NCI-H2081 (cell line): ENCODE measurements around the gene SF3A2.

Experiments
- DNase-seq, 2 experiments: peaks; one replicate each; lab custom pipeline; 2025; lab: John Stamatoyannopoulos, UW

The SF3A2 gene

GRCh38 chr19:2253106-2254063 lies 16.8 kb downstream of the SF3A2 start:
- no peak for DNase-seq

GRCh38 chr19:2254064-2254872 lies 17.6 kb downstream of the SF3A2 start:
- DNase-seq = no peak

DNA sequence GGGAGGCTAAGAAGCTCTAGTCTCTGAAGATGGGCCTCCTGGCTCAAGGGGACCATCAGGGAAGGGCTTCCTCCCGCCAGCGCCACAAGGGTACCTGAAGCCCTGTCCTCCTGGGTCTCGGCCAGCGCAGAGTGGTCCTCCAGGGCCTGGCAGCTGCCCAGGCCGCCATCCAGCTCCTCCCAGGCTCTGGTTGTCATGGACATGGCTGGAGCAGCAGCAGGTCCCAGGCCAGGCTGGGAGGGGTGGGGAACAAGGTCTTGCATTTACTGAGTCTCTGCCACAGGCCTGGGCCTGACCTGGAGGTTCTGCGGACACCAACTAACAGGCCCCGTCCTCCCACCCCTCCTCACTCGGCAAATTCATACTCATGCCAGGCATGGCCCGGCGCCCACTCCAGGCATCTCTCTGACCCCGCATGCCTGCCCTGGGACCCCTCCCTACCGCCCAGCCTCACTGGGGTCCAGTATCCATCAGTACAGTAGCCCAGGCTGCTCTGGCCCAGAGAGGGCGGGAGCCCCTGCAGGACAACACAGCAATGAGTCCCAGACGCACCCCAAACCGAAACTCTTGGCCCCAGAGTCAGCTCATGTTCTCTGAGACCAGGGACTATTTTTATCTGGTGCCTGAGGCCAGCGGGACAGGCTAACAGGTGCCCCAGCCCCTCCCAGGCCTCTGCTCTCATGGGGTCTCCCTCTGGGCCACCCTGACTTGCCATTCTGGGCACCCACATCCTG lies 18.7 kb downstream of the SF3A2 start:
- no peak for DNase-seq

DNA sequence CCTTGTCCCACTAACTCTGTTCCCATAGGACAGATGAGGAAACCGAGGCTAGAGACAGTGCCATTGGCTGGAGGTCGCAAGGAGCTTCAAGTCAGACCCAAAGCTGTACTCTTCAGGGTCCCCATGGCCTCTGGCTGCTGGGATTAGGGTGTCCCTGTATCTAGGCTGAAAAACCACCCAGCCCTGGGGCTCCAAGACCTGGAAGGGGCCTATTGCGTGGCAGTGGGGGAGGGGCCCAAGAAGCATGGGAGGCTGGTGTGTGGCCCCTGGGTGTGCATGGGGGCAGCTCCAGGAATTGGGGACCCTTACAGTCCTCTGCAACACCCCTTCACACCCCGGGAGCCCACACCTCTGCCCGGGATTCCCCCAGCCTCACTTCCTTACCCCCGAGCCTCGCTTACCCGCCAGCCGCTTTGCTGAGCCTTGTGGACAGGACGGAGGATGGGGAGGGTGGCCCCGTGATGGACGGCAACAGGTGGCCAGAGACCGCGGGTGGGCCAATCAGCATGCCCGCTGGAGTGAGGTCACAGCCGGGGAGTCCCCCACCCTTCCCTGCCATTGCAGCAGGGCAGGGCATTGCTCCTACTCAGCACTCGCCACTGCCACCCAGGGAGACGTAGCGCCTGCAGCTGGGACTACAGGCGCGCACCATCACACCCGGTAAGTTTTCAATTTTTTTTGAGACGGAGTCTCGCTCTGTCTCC lies 19.5 kb downstream of the SF3A2 start, which contains the start of gene JSRP1:
JSRP1 (minus strand) TSS at position 436 of the 704 bp plus-strand sequence. CDS start 1,103 bp downstream, outside the sequence.
- no peak for DNase-seq

- DNase-seq = no peak
Observed at GRCh38 chr19:2259336-2259735, 22.7 kb downstream of the SF3A2 start.

- no peak for DNase-seq
Observed at GRCh38 chr19:2260341-2260805, 23.7 kb downstream of the SF3A2 start.

- no peak for DNase-seq
Observed at GRCh38 chr19:2261438-2262172, 25.0 kb downstream of the SF3A2 start.

DNA sequence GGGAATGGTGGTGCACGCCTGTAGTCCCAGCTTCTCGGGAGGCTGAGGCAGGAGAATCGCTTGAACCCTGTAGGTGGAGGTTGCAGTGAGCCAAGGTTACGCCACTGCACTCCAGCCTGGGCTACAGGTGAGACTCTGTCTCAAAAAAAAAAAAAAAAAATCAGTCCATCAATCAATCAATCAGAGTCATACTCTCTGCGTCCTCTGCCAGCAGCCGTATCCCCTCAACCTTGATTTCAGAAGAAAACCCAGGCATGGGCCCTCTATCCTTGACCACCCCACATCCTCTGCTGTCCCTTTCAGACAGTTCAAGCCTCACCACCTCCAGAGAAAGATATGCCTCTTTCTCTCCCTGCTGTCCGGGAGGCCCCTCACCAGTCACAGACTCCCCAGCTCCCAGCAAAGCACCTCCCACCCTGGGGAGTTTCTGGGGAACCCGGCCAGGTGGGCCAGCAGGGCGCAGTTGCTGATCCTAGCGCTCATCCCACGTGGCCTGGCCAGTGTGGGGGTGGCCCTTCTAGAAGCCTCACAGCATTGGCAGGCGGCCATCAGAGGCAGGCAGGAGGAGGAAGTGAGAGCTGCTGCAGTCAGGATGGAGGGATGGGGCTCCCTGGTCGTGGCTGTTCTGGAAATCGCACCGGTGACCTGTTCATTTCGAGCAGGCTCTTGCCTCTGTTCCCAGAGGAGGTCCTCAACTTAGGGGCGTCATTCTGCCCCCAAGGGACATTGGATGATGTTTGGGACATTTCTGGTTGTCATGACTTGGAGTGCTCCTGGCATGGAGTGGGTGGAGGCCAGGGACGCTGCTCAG lies 29.8 kb downstream of the SF3A2 start:
- DNase-seq = peak in 1 of 2 experiments; percentile 31

GRCh38 chr19:2268480-2268830 lies 31.8 kb downstream of the SF3A2 start:
- no peak for DNase-seq

DNA sequence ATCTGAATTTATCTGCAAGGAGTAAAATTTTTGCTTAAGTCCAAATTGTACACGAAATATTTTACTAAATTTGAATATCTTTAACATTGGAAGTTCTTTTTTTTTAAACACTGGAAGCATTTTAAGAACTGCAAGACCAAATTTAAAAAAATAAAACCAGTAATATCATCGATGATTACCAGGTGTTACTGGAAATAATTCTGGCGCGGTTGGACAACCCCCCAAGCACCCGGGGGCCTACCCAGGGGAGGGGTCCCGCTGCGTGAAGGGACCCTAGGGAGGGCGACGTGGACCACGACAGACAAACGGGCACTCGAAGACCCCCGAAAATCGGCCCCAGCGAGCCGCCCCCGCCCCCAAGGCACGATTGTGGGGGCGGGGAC lies 32.2 kb downstream of the SF3A2 start:
- DNase-seq = no peak

DNA sequence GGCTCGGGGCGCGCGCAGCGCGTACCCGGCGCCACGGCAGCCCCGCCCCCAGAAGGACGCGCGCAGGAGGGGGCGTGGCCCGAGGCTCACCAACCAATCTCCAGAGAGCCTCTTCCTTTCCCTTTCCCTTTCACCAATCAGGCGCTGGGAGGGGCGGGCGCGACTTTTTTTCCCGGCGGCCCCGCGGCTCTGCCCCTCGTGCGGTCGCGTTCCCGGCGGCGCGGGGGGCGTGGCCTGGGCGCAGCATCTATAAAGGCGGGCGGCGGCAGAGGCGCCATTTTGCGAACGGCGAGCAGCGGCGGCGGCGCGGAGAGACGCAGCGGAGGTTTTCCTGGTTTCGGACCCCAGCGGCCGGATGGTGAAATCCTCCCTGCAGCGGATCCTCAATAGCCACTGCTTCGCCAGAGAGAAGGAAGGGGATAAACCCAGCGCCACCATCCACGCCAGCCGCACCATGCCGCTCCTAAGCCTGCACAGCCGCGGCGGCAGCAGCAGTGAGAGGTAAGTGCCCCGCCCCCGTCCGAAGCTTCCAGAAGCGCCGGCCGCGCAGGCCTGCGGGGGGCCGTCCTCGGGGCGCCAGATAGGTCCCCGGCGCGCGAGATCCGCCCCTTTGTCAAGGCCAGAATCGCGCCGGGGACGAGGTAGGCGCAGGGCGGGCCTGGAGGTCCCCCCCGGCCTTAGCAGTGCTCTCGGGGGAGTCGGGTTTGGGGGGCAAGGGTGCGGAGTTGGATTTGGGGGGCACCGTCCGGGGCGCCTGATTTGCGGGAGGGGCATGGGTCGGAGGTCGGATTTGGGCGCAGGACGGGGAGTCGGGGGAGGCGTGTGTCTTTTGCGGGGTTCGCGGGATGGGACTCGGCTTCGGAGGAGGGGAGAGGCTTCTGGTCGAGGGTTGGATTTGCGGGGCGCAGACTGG lies 32.9 kb downstream of the SF3A2 start:
- peak; percentile 92 to 95 for DNase-seq

DNA sequence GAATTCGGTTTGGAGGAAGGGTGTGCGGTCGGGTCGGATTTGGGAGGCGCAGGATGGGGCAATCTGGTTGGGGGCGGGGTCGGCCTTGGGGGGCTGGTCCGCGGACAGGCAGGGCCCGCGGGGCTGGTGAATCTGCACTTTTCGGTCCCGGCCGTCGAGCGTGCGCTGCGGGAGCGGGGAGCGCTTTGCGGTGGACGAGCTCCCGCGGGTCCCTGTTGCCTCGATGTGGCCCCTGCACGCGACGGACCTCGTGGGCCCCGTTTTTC lies 33.5 kb downstream of the SF3A2 start:
- DNase-seq = no peak

DNA sequence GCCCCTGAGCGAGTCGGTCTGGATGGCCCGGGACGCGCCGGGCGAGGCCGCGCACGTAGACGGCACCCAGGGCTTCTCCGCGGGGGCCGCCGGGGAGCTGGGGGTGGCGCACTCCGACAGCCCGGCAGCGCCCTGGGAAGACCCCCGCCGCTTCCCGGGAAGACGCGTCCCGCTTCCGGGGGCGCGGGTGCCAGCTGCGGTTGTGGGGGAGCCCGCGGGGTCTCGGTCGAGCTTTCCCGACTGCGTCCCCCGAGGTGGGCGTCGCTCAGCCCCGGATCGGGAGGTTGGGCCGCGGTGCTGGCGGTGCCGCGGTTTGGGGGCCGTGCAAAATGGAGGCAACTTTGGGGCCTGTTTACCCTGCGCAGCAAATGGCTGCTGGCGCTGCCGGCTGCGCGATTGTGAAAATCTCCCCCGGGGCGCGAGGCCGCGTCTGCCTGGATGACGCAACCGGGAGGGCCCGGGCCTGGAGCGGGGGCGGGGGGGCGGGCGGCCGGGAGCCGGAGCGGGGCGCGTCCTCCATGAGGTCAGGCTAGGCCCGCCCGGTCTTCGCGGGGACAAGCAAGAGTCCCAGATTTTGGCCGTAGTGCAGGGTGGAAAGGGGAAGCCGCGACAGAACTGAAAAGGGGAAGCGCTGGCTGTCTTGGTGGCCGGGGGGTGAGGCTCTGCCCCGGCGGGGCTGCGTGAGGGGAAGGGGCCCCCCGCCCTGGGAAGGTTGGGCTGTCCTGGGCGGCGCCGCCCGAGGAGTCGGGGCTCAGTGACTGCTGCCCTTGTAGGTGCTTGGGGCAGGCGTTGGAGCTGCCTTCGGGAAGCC lies 34.0 kb downstream of the SF3A2 start:
- DNase-seq = peak; percentile 69 to 73

GRCh38 chr19:2271234-2272103 lies 34.8 kb downstream of the SF3A2 start:
- no peak for DNase-seq

DNA sequence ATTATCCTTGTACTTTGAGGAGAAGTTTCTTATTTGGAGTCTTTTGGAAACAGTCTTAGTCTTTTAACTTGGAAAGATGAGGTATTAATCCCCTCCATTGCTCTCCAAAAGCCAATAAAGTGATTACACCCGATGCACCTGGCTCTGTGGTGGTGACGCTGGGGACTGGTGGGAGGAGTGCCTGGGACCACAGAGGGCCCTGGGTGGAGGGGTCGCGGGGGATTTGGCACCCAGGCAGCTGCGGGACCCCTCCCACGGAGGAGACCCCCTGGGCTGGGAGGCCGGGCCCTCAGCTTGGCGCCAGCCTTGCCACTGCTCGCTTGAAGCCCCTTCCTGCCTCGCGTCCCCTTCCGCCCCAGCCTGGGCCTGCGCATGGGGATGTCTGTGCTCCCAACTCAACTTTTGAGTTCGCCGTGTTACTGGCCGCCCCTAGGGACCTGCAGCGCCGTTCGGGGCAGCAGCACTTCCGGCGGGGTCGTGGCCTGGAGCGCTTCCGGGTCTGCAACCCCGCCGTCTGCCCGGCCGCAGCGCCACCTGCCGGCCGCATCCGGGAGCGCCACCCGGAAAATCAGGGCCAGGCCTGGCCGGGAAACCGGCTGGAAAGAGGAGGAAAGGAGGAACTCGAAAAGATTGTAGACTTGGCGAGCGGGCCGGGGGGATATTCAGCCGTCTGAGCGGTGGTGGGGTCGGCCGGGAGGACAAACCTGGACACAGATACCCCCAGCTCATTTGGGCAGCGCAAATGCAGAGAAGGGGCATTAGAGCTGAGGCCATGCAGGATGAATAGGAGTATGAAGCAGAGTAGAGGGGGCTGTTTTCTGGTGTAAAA lies 36.9 kb downstream of the SF3A2 start:
- peak; percentile 47 to 61 for DNase-seq

DNA sequence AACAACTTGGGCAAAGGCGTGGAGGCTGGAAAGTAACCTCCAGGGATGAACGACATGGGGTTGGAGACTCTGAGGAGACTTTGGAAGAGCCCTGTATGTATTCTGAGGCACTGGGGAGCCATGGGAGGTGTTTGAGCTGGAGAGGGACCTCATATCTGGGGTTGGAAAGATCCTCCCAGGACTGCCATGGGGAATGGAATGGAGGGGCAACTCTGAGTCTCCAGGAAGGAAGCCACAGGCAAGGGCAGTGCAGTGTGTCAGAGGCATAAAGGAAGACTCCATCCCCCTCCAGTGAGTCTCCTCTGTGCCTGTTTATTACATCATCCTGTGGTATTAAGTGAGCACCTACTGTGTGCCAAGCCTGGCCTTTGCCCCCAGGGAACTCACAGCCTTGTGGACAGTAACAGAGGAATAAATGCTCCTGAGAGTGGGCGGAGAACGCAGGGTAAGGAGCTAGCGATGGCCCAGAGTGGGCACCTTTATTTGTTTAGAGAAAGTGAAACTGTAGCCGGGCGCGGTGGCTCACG lies 37.6 kb downstream of the SF3A2 start:
- no peak for DNase-seq
